Stimulated activated effector memory CD8-positive, alpha-beta T cell treated with anti-CD3 and anti-CD28 coated beads, Interleukin-12 subunit alpha, Interleukin-12 subunit beta, amount 100 ng/mL, for 72 hours (primary cell): ENCODE measurements around the gene EML6.

Experiments
- ATAC-seq: fragments of 150-1000 bp; cut with Tn5 transposase; 2 replicates; pipeline ENCODE4 v1.10.0; 2021
- DNase-seq, 2 donors: peaks; one replicate each; pipeline ENCODE4 v3.0.0; 2021 to 2022; ENCODE audit warnings: low spot score in 2 of 2
- H3K27ac Mint-ChIP-seq: one replicate; pipeline ENCODE4 v1.8.0; 2022; ENCODE audit warnings: mild to moderate bottlenecking, mixed read lengths
- H3K36me3 Mint-ChIP-seq: one replicate; pipeline ENCODE4 v1.8.0; 2022; ENCODE audit warnings: mild to moderate bottlenecking, mixed read lengths
- H3K4me1 Mint-ChIP-seq: one replicate; pipeline ENCODE4 v1.8.0; 2022; ENCODE audit warnings: mixed read lengths
- H3K4me3 Mint-ChIP-seq: one replicate; pipeline ENCODE4 v1.8.0; 2022; ENCODE audit warnings: mild to moderate bottlenecking, mixed read lengths
- H3K9me3 Mint-ChIP-seq: one replicate; pipeline ENCODE4 v1.8.0; 2022; ENCODE audit warnings: mixed read lengths

The EML6 gene

DNA sequence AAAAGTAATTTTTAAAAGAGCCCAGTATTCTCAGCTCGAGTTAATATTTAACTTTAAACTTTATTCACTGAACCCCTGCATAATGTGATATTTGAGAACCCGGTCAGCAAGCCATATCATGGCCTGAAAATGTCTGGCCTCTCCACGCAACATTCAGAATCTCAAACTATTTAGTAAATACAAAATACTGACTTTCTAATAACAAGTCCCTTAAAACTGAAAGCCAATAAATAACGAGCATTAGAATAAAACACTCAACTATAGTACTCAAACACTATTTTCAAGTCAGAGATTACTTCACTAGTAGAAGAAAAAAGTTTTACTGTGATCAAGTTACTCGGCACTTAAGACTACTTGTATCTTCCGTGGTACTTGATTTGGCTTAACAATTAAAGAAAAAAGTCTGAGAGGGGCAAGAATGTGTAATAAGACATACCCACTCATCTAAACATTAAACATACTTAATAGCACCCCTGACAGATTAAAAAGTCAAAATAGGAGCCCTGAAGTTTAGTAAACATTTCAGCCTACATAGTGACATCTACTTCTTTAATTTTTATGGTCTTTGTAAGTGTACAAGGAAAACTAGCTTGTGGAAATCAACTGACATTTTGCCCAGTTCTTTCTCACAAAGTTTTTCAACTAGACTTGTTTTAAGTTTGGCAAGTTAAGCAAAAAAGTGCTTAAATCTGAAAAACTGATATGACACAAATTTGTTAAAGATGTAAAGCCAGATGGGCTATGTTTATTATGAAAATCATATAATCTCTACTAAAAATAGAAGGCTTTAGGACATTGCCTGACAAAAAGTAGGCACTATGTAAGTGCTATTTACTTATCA, 288.6 kb downstream of the EML6 start:
- no peak for ATAC-seq
- peaks cover 32% of the 10 kb centered on the region for H3K4me1 Mint-ChIP-seq

DNA sequence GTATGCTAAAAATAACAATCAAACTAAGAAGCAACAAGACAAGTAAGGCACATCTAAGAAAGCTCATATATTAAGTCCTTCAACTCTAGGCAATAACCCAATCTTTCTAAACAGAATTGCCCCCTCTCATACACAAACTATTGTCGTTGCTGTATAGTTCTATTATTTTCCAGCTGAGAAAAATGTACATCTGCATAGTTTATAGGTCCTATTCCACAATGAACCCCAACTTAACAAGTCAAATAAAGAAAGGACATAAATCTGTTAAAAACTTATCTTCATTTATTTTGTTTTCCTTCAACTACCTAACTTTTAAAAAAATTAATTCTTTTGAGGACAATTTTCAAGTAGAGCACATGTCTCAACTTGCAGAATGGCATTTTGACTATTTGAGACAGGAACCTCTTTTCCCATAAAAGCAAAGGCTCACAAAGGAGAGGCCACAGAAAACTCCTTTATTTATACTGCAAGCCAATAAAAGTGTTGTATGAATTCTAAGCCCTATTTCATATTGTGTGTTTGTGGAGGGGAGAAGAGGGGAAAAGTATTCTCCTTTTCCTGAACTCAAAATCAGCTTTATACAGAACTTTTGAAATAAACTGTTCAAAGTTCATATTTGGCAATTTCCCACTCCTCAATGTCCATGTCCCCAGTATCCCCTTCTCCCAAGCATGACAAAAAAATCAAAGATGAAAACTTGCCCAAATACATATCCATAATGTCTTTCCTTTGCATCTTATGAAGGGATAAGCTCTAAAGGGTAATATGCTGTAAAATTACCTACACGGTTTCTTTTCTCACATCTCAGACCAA, 289.4 kb downstream of the EML6 start:
- ATAC-seq (no peak), DNase-seq (no peak)
- no peaks in the 10 kb centered on the region for H3K36me3 Mint-ChIP-seq
- H3K4me3 Mint-ChIP-seq, result no peak overlapping the region
- H3K9me3 Mint-ChIP-seq, result no peaks in the 10 kb centered on the region
- H3K4me1 Mint-ChIP-seq, result peaks cover 23% of the 10 kb centered on the region
- H3K27ac Mint-ChIP-seq, result no peak overlapping the region

More for the DNA sequence above, 288.6 kb downstream of the EML6 start:
- H3K4me3 Mint-ChIP-seq, result no peak overlapping the region
- H3K36me3 Mint-ChIP-seq, result no peaks in the 10 kb centered on the region
- DNase-seq, result no peak
- no peaks in the 10 kb centered on the region for H3K9me3 Mint-ChIP-seq
- H3K27ac Mint-ChIP-seq, result no peak overlapping the region

- ATAC-seq (no peak), DNase-seq (no peak)
- Mint-ChIP-seq H3K27ac (no peak overlapping the region), H3K4me3 (no peak overlapping the region), H3K4me1 (peaks cover 26% of the 10 kb centered on the region), H3K36me3 (no peaks in the 10 kb centered on the region), H3K9me3 (no peaks in the 10 kb centered on the region)
Observed at GRCh38 chr2:55013936-55014335, 290.5 kb downstream of the EML6 start.

DNA sequence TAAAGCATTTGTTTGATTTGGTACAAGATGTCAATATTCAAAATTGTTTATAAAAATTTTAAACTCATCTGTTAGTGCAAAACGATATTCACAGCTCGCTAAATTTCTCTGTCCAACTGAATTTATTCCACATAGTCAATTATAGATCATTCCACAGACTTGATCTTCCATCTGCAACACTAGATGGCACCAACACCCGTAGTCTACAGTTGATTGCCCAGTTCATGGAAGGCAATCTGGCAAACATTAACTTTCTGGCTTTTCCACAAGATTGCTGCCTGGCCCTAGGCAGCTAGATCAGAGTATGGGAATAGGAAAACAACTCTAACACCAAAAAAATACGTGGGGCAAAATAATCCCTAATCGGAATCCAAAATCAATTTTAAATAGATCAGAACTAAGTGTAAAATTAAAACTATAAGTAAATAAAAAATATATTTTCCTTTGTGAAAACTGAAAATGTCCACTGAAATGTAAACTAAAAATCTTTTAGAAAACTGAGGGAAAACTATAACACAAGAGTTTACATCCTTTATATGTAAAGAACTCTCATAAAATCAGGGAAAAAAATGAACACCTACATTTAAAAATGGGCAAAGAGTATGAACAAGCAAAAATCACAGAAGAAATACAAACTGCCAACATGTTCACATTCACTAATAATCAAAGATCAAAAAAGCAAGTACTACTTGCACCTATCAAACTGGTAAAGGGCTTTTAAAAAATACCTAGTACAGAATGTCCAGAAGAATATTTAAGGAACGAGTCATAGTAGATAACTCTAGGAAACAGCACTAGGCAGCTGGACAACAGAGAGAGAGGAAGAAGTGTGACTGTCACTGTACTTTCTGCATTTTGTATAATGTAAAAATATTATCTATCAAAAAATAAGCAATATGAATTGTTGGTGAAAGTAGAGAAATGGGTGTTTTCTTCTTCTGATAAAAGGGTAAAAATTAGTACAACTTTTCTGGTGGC, 291.8 kb downstream of the EML6 start:
- Mint-ChIP-seq H3K4me1 (peaks cover 27% of the 10 kb centered on the region), H3K9me3 (no peaks in the 10 kb centered on the region), H3K4me3 (no peak overlapping the region), H3K27ac (no peak overlapping the region), H3K36me3 (no peaks in the 10 kb centered on the region)
- no peak for DNase-seq
- ATAC-seq, result peak; percentile 62

- H3K9me3 Mint-ChIP-seq, result no peaks in the 10 kb centered on the region
- no peak for ATAC-seq
- no peak overlapping the region for H3K27ac Mint-ChIP-seq
- no peak overlapping the region for H3K4me3 Mint-ChIP-seq
- DNase-seq, result no peak
- H3K36me3 Mint-ChIP-seq, result no peaks in the 10 kb centered on the region
- peaks cover 20% of the 10 kb centered on the region for H3K4me1 Mint-ChIP-seq
Observed at GRCh38 chr2:55017428-55017827, 294.0 kb downstream of the EML6 start.

DNA sequence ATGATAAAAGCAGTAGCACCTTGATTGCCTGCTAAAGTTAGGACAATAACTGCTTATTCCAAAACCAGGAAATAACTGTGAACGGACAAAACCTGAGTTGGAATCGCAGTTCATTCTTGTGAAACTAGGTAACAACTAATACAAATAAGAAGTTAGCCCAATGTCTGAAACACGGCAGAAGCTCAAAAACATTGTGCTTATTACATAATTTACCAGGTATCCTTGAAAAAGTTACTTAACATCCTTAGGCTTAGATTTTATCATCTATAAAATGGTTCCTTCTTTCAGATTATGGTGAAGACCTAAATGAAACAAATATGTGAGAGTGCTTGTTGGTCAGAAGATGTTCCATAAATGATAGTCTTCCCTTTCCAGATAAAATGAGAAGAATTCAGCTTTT, 294.4 kb downstream of the EML6 start:
- Mint-ChIP-seq H3K4me1 (peaks cover 20% of the 10 kb centered on the region), H3K4me3 (no peak overlapping the region), H3K36me3 (no peaks in the 10 kb centered on the region), H3K9me3 (no peaks in the 10 kb centered on the region), H3K27ac (no peak overlapping the region)
- ATAC-seq (no peak), DNase-seq (no peak)

DNA sequence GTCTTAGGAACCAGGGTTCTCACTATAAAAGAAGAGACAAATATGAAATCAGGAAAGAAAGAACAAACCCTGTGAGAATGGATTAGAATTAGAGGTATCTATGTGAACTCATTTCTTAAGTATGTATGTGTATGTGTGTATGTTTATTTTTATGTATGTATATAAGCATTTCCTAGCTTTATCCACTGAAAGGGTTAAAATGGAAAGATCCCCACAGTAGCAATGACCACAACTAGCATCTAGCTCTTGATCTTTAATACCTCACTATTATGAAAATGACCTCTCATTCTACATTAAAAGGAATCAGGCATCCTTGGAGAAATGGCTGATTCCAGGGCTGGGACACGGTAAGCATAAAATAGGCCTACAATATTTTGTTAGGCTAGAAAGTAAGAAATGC, 295.2 kb downstream of the EML6 start:
- Mint-ChIP-seq H3K4me3 (no peak overlapping the region), H3K27ac (no peak overlapping the region), H3K36me3 (no peaks in the 10 kb centered on the region), H3K4me1 (peaks cover 20% of the 10 kb centered on the region), H3K9me3 (no peaks in the 10 kb centered on the region)
- DNase-seq (no peak), ATAC-seq (no peak)

- H3K4me1 Mint-ChIP-seq, result peaks cover 20% of the 10 kb centered on the region
- no peak for DNase-seq
- H3K4me3 Mint-ChIP-seq, result no peak overlapping the region
- no peaks in the 10 kb centered on the region for H3K36me3 Mint-ChIP-seq
- peak overlapping the region; percentile 29 for H3K27ac Mint-ChIP-seq
- ATAC-seq, result no peak
- no peaks in the 10 kb centered on the region for H3K9me3 Mint-ChIP-seq
Observed at GRCh38 chr2:55019526-55020258, 296.2 kb downstream of the EML6 start.
